ENCODE data around the gene PDZK1.

PDZK1 gene

DNA sequence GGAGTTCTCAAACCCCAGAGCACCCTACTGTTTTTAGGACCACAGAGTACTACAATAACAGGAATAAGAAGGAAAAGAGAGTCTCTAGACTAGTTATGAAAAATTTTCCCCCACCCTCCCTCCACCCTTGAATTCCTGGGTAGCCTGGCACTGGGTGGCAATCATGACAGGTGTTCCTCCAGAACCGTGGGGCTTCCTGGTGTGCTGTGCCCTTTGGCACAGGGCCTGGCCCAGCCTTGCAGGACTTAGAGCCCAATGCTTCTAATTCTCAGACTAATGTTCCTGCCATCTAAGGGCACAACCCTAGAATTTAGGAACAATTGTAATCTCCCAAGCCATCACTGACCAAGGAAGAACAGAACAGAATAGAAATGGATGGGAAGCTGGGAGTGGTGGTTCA lies 10.7 kb upstream of the PDZK1 start (continued):
- TF ChIP-seq ZBTB26 (tag by site-specific recombination; optimal IDR thresholded peaks at IDR 0.05): no peak

GRCh38 chr1:145716641-145717345 lies 9.6 kb upstream of the PDZK1 start:
- POLR2A ChIA-PET: no interaction called here

DNA sequence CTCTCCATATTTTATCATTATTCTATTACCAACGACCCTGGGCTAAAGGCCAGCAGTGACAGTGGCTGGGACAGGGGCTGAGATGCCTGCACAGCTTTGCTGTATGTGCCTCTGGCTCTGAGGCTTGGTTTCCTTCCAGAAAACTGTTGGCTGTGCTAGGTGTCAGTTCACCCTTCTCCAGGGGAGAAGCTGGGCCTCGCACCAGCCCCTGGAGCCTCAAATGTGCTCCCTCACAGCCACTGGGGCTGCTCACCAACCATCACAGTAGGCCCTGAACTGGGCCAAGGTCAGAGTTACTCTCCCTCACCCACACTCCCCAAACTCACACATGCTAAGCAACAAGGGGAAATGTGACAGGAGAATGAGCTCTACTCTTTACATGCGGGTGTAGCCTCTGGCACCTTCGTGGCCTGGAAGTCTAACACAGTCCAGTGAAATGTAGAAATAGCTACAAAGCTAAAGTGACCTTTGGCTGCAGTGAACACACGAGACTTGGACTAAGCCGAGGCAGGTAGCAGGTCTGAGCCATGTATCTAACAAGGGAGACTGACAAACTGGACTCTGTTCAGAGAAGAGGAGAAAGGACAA lies 7.5 kb upstream of the PDZK1 start:
- POLR2A ChIA-PET: interaction anchor here (0.7 kb wide), 1 partner anchor 25 kb away, joined by 3 read pairs; no protein-coding TSS in a partner anchor
- H3K27ac ChIP-seq (ENCODE audit: extremely low read depth, low read depth, low read length): no peak overlapping the region
- CTCF ChIA-PET: interaction anchor here (0.9 kb wide), 1 partner anchor 131 kb away, joined by 3 read pairs; the partner anchor contains the start of gene NUDT17
- no peaks in the 10 kb centered on the region; a peak in 1 of 3 replicates for H3K36me3 ChIP-seq (ENCODE audit: control insufficient read depth in 2 of 2, insufficient read depth in 1 of 2, low read length in 2 of 2)
- H3K4me1 ChIP-seq (ENCODE audit: control insufficient read depth, insufficient read depth, low read length): no peaks in the 10 kb centered on the region
- H3K9me3 ChIP-seq (ENCODE audit: control insufficient read depth, insufficient read depth, low read depth, low read length): no peaks in the 10 kb centered on the region
- TF ChIP-seq PRDM6 (tag by site-specific recombination; IDR thresholded peaks at IDR 0.05) (no peak), ZNF610 (tag by site-specific recombination; IDR thresholded peaks at IDR 0.05; ENCODE audit: borderline replicate concordance) (no peak), ZNF366 (tag by site-specific recombination; conservative IDR thresholded peaks at IDR 0.05) (no peak)
- H3K4me3 ChIP-seq (ENCODE audit: low read depth, low read length): no peak overlapping the region

More at GRCh38 chr1:145716641-145717345, 9.6 kb upstream of the PDZK1 start:
- no peaks in the 10 kb centered on the region for H3K9me3 ChIP-seq (ENCODE audit: control insufficient read depth, insufficient read depth, low read depth, low read length)
- H3K4me3 ChIP-seq (ENCODE audit: low read depth, low read length): no peak overlapping the region
- H3K36me3 ChIP-seq (ENCODE audit: control insufficient read depth in 2 of 2, insufficient read depth in 1 of 2, low read length in 2 of 2): no peaks in the 10 kb centered on the region; a peak in 1 of 3 replicates
- no peak overlapping the region for H3K27ac ChIP-seq (ENCODE audit: extremely low read depth, low read depth, low read length)
- CTCF ChIA-PET: interaction anchor here (1.0 to 1.1 kb wide), 2 partner anchors 9 to 25 kb away, joined by 3 to 4 read pairs; no protein-coding TSS in a partner anchor
- H3K4me1 ChIP-seq (ENCODE audit: control insufficient read depth, insufficient read depth, low read length): no peaks in the 10 kb centered on the region
- TF ChIP-seq ZNF501 (tag by site-specific recombination; IDR thresholded peaks at IDR 0.05): no peak
- TF ChIP-seq ZNF214 (tag by site-specific recombination; IDR thresholded peaks at IDR 0.05; ENCODE audit: borderline replicate concordance): no peak
- no peak for TF ChIP-seq ZNF311 (tag by site-specific recombination; IDR thresholded peaks at IDR 0.05; ENCODE audit: borderline replicate concordance)

DNA sequence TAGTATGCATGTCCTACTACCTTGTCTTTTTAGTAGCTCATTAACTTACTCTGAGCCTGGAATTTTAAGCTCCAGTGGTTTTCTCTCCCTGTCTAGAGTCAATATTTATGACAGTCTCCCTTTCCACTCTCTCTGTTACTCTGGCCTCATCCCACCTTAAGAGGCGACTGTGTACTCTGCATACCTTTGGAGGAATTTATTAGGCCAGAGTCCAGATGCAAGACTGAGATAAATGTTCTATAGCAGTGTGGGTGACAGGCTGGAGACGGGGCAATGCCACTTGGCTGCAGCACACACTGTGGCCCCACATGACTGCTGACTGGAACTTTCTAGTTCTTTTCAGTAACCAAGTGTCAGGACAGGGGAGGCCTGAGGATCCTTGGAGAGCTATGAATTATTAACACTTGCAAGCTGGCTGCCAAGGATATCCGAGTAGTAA lies 4.1 kb upstream of the PDZK1 start:
- Histone ChIP-seq H3K36me3 (ENCODE audit: control insufficient read depth in 2 of 2, insufficient read depth in 1 of 2, low read length in 2 of 2) (no peaks in the 10 kb centered on the region; a peak in 1 of 3 replicates), H3K9me3 (ENCODE audit: control insufficient read depth, insufficient read depth, low read depth, low read length) (no peaks in the 10 kb centered on the region), H3K4me3 (ENCODE audit: low read depth, low read length) (no peak overlapping the region), H3K4me1 (ENCODE audit: control insufficient read depth, insufficient read depth, low read length) (no peaks in the 10 kb centered on the region), H3K27ac (ENCODE audit: extremely low read depth, low read depth, low read length) (no peak overlapping the region)
- ChIA-PET POLR2A (no interaction called here), CTCF (interaction anchor here (1.4 kb wide), 1 partner anchor 9 kb away, joined by 3 read pairs; no protein-coding TSS in a partner anchor)
- TF ChIP-seq KLF9 (tag by site-specific recombination; IDR thresholded peaks at IDR 0.05; ENCODE audit: low read depth): no peak
- TF ChIP-seq SCRT2 (tag by site-specific recombination; IDR thresholded peaks at IDR 0.05): no peak
- TF ChIP-seq PRDM1 (tag by site-specific recombination; IDR thresholded peaks at IDR 0.05): no peak
- no peak for TF ChIP-seq ZNF211 (tag by site-specific recombination; IDR thresholded peaks at IDR 0.05; ENCODE audit: low read depth)
- TF ChIP-seq ZNF596 (tag by site-specific recombination; IDR thresholded peaks at IDR 0.05): no peak
- no peak for TF ChIP-seq BCL11A (tag by site-specific recombination; IDR thresholded peaks at IDR 0.05; ENCODE audit: low read depth)
- no peak for TF ChIP-seq TCF7L2 (IDR thresholded peaks at IDR 0.05; ENCODE audit: borderline replicate concordance, low read depth, low read length)
- no peak for TF ChIP-seq ZNF791 (tag by site-specific recombination; IDR thresholded peaks at IDR 0.05)
- TF ChIP-seq, protein P1, sequence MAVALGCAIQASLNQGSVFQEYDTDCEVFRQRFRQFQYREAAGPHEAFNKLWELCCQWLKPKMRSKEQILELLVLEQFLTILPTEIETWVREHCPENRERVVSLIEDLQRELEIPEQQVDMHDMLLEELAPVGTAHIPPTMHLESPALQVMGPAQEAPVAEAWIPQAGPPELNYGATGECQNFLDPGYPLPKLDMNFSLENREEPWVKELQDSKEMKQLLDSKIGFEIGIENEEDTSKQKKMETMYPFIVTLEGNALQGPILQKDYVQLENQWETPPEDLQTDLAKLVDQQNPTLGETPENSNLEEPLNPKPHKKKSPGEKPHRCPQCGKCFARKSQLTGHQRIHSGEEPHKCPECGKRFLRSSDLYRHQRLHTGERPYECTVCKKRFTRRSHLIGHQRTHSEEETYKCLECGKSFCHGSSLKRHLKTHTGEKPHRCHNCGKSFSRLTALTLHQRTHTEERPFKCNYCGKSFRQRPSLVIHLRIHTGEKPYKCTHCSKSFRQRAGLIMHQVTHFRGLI (tag by site-specific recombination; IDR thresholded peaks at IDR 0.05): no peak
- TF ChIP-seq ZNF350 (tag by site-specific recombination; IDR thresholded peaks at IDR 0.05): no peak
